Upper lobe of right lung (tissue), 1 donor: ENCODE measurements around the gene LRRC23. TPM values are rescaled to one million over a fixed set of nuclear protein-coding genes. Genes with fewer than 3 reads are reported as not detected.

ENCODE experiments used
- ATAC-seq: fragments of 200-7000 bp; cut with Tn5 transposase; one replicate; pipeline ENCODE4 v1.9.1; 2020; ENCODE audit warnings: mild to moderate bottlenecking, moderate library complexity
- DNase-seq: peaks from one replicate; pipeline ENCODE4 v3.0.0-alpha.2; 2020
- H3K27ac ChIP-seq: fragments of 200-600 bp; one replicate; pipeline ENCODE4 v1.8.0; 2022
- H3K27me3 ChIP-seq: fragments of 200-600 bp; one replicate; pipeline ENCODE4 v1.8.0; 2022; ENCODE audit warnings: mild to moderate bottlenecking
- H3K36me3 ChIP-seq: fragments of 200-600 bp; one replicate; pipeline ENCODE4 v1.8.0; 2022
- H3K4me1 ChIP-seq: fragments of 200-600 bp; one replicate; pipeline ENCODE4 v1.8.0; 2022
- H3K4me3 ChIP-seq: fragments of 200-600 bp; one replicate; pipeline ENCODE4 v1.8.0; 2022; ENCODE audit warnings: mild to moderate bottlenecking
- H3K9me3 ChIP-seq: fragments of 200-600 bp; one replicate; pipeline ENCODE4 v1.8.0; 2022
- CTCF ChIP-seq: fragments of 200-600 bp; IDR thresholded peaks from one replicate; pipeline ENCODE4 v1.8.0; 2022; ENCODE audit warnings: antibody characterized with exemption
- intact Hi-C: fragments of 100-400 bp; cut with DNase I; formaldehyde crosslinking; loops from one replicate; pipeline ENCODE4 v1.11.0; 2022
- long read RNA-seq: library from polyadenylated mRNA; unstranded; transcript quantifications from one replicate; pipeline ENCODE4 v2.0.0, GENCODE V29; 2021
- total RNA-seq: library from RNA; stranded (reverse); fragmentation: NEBNext Ultra II Directional; extraction: Animal tissue kit (Norgen Biotek cat#: 25700); gene quantifications from one replicate; pipeline ENCODE4 v1.2.1, GENCODE V29; 2021
- donor health status: DM: no; HTN: yes; CAD: no; lungs with severe emphysema.

Gene LRRC23
- 13.3 TPM for total RNA-seq
- long read RNA-seq, partial matches to known transcripts = 5 of 18 reads
- long read RNA-seq, other reads (novel, unspliced or antisense) = 7 of 18 reads

- no peak for TF ChIP-seq CTCF
- intact Hi-C loops = no loop called here
- Histone ChIP-seq H3K4me3 (peak within 1 kb of the TSS; percentile 63), H3K27me3 (no peaks in the 10 kb centered on the region), H3K4me1 (peaks cover 9% of the 10 kb centered on the region), H3K9me3 (no peaks in the 10 kb centered on the region), H3K36me3 (no peaks in the 10 kb centered on the region), H3K27ac (peak within 1 kb of the TSS; percentile 83)
- DNase-seq (peak; percentile 97), ATAC-seq (peak; percentile 96)
Measured at GRCh38 chr12:6904280-6905276, at the start of gene LRRC23. TSS of gene LRRC23 (plus strand) at chr12:6904822. CDS start at chr12:6905634, 812 bp downstream.

- intact Hi-C loops = no loop called here
- DNase-seq = no peak
Measured at GRCh38 chr12:6855322-6855721, 49.3 kb upstream of the LRRC23 start.

GRCh38 chr12:6858799-6859198 is 45.8 kb upstream of the LRRC23 start:
- peaks cover 90% of the 10 kb centered on the region for H3K36me3 ChIP-seq
- no peak for TF ChIP-seq CTCF
- intact Hi-C loops = no loop called here
- H3K4me3 ChIP-seq = no peak overlapping the region
- H3K27ac ChIP-seq = no peak overlapping the region
- H3K4me1 ChIP-seq = no peaks in the 10 kb centered on the region
- ATAC-seq = no peak
- no peaks in the 10 kb centered on the region for H3K27me3 ChIP-seq
- no peaks in the 10 kb centered on the region for H3K9me3 ChIP-seq
- DNase-seq = no peak

More at GRCh38 chr12:6855322-6855721, 49.3 kb upstream of the LRRC23 start:
- TF ChIP-seq CTCF = no peak
- peaks cover 9% of the 10 kb centered on the region for H3K4me1 ChIP-seq
- H3K36me3 ChIP-seq = peaks cover 56% of the 10 kb centered on the region
- no peak overlapping the region for H3K27ac ChIP-seq
- no peak for ATAC-seq
- no peaks in the 10 kb centered on the region for H3K27me3 ChIP-seq
- H3K4me3 ChIP-seq = no peak overlapping the region
- H3K9me3 ChIP-seq = no peaks in the 10 kb centered on the region

- peaks cover 96% of the 10 kb centered on the region for H3K36me3 ChIP-seq
- no peaks in the 10 kb centered on the region for H3K9me3 ChIP-seq
- H3K4me3 ChIP-seq = no peak overlapping the region
- DNase-seq (no peak), ATAC-seq (no peak)
- no peak overlapping the region for H3K27ac ChIP-seq
- TF ChIP-seq CTCF = no peak
- intact Hi-C loops = no loop called here
- no peaks in the 10 kb centered on the region for H3K4me1 ChIP-seq
- H3K27me3 ChIP-seq = no peaks in the 10 kb centered on the region
Measured at GRCh38 chr12:6860116-6860515, 44.5 kb upstream of the LRRC23 start.

- Histone ChIP-seq H3K4me1 (no peaks in the 10 kb centered on the region), H3K27me3 (no peaks in the 10 kb centered on the region), H3K27ac (no peak overlapping the region), H3K4me3 (no peak overlapping the region), H3K36me3 (peaks cover 90% of the 10 kb centered on the region), H3K9me3 (no peaks in the 10 kb centered on the region)
- intact Hi-C loops = no loop called here
- TF ChIP-seq CTCF = no peak
- ATAC-seq (no peak), DNase-seq (no peak)
Measured at GRCh38 chr12:6860942-6861341, 43.7 kb upstream of the LRRC23 start.
